Pancreas (tissue), 10 donors: Measurements from ENCODE around the gene PALLD. TPM values are rescaled to one million over a fixed set of nuclear protein-coding genes. Genes with fewer than 3 reads are reported as not detected.

Experiments used
- ATAC-seq, 4 donors: fragments of 200-7000 bp; cut with Tn5 transposase; one replicate each; pipeline versions ENCODE4 v1.8.0 to v1.9.1; 2020; ENCODE audit warnings: mild to moderate bottlenecking in 4 of 4, moderate library complexity in 4 of 4
- DNase-seq, 6 donors: peaks; one replicate each; pipeline ENCODE4 v3.0.0-alpha.2; 2020
- FAIRE-seq: peaks from 2 replicates; lab custom pipeline; 2012; peaks lifted over from hg19 to GRCh38; lab: Jason Lieb, UNC
- H3K27ac ChIP-seq, 4 donors: fragments of 200-600 bp; sonication (generic); 1 replicate in 3 of 4; 2 replicates in 1 of 4; pipeline versions ENCODE4 v1.5.0 to v1.8.0; 2020
- H3K27me3 ChIP-seq, 4 donors: fragments of 200-600 bp; one replicate each; pipeline ENCODE4 v1.8.0; 2021
- H3K36me3 ChIP-seq, 3 donors: fragments of 200-600 bp; sonication (generic) in 1 of 3; one replicate each; pipeline versions ENCODE4 v1.5.0 to v1.8.0; 2020 to 2021
- H3K4me1 ChIP-seq, 3 donors: fragments of 200-600 bp; one replicate each; pipeline ENCODE4 v1.8.0; 2021
- H3K4me3 ChIP-seq, 4 donors: fragments of 200-600 bp; sonication (generic) in 2 of 4; one replicate each; pipeline versions ENCODE4 v1.5.0 to v1.8.0; 2020 to 2021
- H3K9me3 ChIP-seq, 4 donors: fragments of 200-600 bp; one replicate each; pipeline ENCODE4 v1.8.0; 2021
- WGBS, 2 donors: extraction: QIAGEN DNeasy Blood & Tissue Kit; methylation state at CpG; one replicate each; pipeline ENCODE4 v1.1.7; 2013; 5-methylcytosine and 5-hydroxymethylcytosine counted together
- intact Hi-C, 3 donors: fragments of 100-400 bp; cut with DNase I; formaldehyde crosslinking; loops; one replicate each; pipeline versions ENCODE4 v1.11.1 to v1.14.2; 2022
- polyA plus RNA-seq, 2 donors: library from polyadenylated mRNA; stranded (reverse); fragments of 200-250 nt; gene quantifications; one replicate each; pipeline ENCODE4 v1.2.3, GENCODE V29; 2013
- total RNA-seq, 6 donors: library from RNA; stranded (reverse); fragmentation: NEBNext Ultra II Directional in 4 of 6; extraction: Animal tissue kit (Norgen Biotek cat#: 25700) in 4 of 6; gene quantifications; one replicate each; pipeline versions ENCODE4 v1.2.1 to v1.2.4, GENCODE V29; 2021 to 2023
- TF ChIP-seq, protein P1 (sequence below), 4 donors: fragments of 200-600 bp; sonication (generic) in 3 of 4; IDR thresholded peaks; one replicate each; pipeline versions ENCODE4 v1.5.0 to v1.8.0; 2021; ENCODE audit warnings: antibody characterized with exemption in 4 of 4
- donor health status: healthy with polysubstance abuse.
- donor health status: DM: no; HTN: no; CAD: no; lungs with moderate emphysema.
- donor health status: DM: no; HTN: no; CAD: no.
- donor health status: control.
- donor health status: control.
- donor health status: Bipolar disorder and iron deficiency.
- donor health status: DM: yes; HTN: yes; CAD: no.
- donor health status: DM: no; HTN: no; CAD: no.
- donor health status: DM: no; HTN: no; CAD: no.
- donor health status: DM: yes; HTN: yes; CAD: no.

PALLD gene
- total and polyA plus RNA-seq, 8 donors = 4.4 to 44.2 (median 14.1) TPM

DNA sequence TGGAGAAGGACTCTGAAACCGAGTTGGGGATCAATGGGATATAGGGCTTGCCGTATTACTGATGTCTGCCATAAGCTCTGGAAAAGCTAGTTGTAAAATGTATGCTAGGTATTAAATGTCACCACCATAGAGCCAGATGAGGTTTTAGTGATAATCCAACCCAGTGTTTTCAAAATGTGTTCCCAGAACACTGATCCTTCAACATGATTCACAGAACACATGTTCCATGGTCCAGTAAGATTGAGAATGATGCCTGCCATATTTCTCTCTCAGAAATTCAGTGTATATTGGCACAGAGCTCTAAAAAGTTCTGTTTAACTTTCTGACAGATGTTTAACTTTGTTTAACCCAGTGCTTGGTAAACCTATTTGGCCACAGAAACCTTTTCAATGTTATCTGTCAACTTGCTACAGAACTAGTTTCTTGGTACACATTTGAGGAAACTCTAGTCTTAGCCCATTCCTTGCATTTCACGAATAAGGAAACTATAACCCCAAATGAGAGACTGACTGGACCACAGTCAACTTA is 160.2 kb downstream of the PALLD start:
- ATAC-seq = no peak
- FAIRE-seq = no peak
- intact Hi-C loops = no loop called here

DNA sequence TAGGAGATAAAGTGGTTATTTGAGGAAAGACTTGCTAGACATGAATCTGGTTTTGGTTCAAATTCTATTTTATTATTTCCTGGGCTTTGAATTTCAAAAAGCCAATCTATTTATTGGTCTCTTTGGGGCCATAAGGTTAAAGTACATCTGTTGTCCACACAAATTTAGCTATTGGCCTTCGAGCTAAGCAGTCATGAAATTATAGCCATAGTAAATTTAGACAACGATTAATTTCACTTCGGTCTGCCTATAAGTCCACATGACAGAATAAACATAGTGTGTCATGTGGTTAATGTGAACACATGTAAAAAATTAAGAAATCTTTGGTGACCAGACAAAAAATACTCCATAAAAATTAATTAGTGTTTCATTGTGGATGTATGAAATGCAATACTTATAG is 161.9 kb downstream of the PALLD start:
- Histone ChIP-seq H3K9me3 (no peaks in the 10 kb centered on the region), H3K27me3 (no peaks in the 10 kb centered on the region), H3K4me3 (no peak overlapping the region), H3K27ac (no peak overlapping the region), H3K4me1 (no peaks in the 10 kb centered on the region), H3K36me3 (no peaks in the 10 kb centered on the region)
- ATAC-seq (no peak), DNase-seq (no peak), FAIRE-seq (no peak)
- WGBS, 2 donors = 77 to 91% methylated on average over 3 of the region's 3 CpGs
- intact Hi-C loops = no loop called here
- TF ChIP-seq, protein P1, sequence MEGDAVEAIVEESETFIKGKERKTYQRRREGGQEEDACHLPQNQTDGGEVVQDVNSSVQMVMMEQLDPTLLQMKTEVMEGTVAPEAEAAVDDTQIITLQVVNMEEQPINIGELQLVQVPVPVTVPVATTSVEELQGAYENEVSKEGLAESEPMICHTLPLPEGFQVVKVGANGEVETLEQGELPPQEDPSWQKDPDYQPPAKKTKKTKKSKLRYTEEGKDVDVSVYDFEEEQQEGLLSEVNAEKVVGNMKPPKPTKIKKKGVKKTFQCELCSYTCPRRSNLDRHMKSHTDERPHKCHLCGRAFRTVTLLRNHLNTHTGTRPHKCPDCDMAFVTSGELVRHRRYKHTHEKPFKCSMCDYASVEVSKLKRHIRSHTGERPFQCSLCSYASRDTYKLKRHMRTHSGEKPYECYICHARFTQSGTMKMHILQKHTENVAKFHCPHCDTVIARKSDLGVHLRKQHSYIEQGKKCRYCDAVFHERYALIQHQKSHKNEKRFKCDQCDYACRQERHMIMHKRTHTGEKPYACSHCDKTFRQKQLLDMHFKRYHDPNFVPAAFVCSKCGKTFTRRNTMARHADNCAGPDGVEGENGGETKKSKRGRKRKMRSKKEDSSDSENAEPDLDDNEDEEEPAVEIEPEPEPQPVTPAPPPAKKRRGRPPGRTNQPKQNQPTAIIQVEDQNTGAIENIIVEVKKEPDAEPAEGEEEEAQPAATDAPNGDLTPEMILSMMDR (IDR thresholded peaks at IDR 0.05) = no peak

More for the DNA sequence above, 160.2 kb downstream of the PALLD start:
- Histone ChIP-seq H3K27ac (no peak overlapping the region), H3K36me3 (no peaks in the 10 kb centered on the region), H3K27me3 (no peaks in the 10 kb centered on the region), H3K9me3 (no peaks in the 10 kb centered on the region), H3K4me3 (no peak overlapping the region), H3K4me1 (no peaks in the 10 kb centered on the region)
- 69 to 76% methylated on average over 3 of the region's 3 CpGs for WGBS, 2 donors
- TF ChIP-seq, protein P1 (IDR thresholded peaks at IDR 0.05) = no peak
- no peak for DNase-seq

DNA sequence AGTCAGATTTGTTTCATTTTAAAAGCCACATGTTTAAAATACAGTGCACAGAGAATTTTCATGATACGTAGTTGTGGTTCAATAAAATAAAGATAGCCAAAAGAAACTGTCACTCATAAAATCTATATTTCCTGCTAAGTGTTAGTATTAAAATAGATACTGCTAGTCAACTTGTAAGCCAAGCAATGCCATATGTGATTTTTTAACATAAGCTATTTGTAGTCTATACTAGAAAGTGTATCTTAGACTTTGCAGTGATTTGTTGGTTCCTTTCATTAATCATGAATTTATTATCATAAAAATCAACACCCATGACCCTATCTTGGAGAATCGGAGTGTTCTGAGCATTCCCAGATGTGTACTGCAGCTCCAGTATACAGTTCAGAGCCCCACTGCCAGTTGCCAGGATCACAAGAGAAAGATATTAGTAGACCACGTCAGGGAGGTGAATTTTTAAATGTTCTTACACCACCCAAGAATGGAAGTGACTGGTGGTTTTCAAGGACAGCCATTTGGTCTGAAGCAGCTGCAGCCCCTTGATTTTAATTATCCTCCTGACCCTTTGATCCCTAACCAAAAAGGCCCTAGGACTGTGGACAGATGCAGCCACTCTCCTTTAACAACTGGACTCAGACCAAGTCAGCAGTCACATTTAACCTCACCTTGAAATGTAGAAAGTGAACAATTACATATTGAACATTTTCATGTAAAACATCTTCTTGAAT is 163.1 kb downstream of the PALLD start:
- Histone ChIP-seq H3K27me3 (no peaks in the 10 kb centered on the region), H3K4me1 (no peaks in the 10 kb centered on the region), H3K36me3 (no peaks in the 10 kb centered on the region), H3K27ac (no peak overlapping the region), H3K9me3 (no peaks in the 10 kb centered on the region), H3K4me3 (no peak overlapping the region)
- DNase-seq (no peak), ATAC-seq (no peak), FAIRE-seq (no peak)
- TF ChIP-seq, protein P1 (IDR thresholded peaks at IDR 0.05) = no peak
- intact Hi-C loops = no loop called here
- WGBS, 2 donors = 57 to 66% methylated on average over 3 of the region's 3 CpGs

DNA sequence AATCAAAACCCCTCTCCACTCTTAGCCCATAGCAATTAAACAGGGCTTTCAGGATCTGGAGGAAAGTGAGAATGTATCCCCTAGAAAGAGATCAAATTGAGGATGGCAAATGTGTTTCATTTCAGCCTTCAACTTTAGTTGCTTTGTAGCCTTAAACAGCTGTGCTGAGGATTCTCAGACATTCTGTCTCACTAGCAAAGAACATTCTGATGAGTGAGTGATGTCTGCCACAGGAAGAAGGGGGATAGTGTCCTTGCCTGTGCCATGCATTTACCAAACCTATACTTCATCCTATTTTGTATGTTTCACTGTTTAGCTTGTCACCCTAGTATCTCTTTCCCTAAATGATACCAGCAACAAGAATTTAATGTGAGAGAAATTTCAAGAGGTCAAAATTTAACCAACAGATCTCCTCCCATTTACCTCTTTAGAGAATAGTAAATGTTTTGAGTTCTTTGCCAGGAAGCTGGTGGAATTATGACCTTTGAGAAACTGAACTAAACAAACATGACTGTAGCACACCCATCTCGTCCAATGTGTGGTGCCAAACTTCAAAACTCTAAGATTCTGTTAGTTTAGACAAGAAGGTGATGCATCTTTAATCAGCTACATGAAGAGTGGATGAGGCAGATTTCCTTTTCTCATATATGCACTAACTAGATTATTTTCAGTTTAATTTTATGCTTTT is 165.6 kb downstream of the PALLD start:
- Histone ChIP-seq H3K4me1 (no peaks in the 10 kb centered on the region), H3K36me3 (no peaks in the 10 kb centered on the region), H3K27me3 (no peaks in the 10 kb centered on the region), H3K9me3 (no peaks in the 10 kb centered on the region), H3K27ac (no peak overlapping the region), H3K4me3 (no peak overlapping the region)
- DNase-seq (no peak), FAIRE-seq (no peak), ATAC-seq (no peak)
- 18 to 30% methylated on average over 1 of the region's 1 CpG for WGBS, 2 donors
- intact Hi-C loops = no loop called here
- TF ChIP-seq, protein P1 (IDR thresholded peaks at IDR 0.05) = no peak
